Neural crest cell (in vitro differentiated cells): ENCODE measurements around the gene MAP3K2. TPM values are rescaled to one million over a fixed set of nuclear protein-coding genes. Genes with fewer than 3 reads are reported as not detected.
A peak's percentile ranks its signal among the peaks of the same experiment; 100 is the strongest.

Source experiments
- DNase-seq: peaks from one replicate; pipeline ENCODE4 v3.0.0; 2021; ENCODE audit warnings: low read depth, mixed read lengths, low spot score
- H3K27ac Mint-ChIP-seq: one replicate; pipeline ENCODE4 v1.8.0; 2021; ENCODE audit warnings: mild to moderate bottlenecking, mixed read lengths; ENCODE audit not compliant: unreplicated experiment
- H3K27me3 Mint-ChIP-seq: 2 replicates; pipeline ENCODE4 v1.8.0; 2021; ENCODE audit warnings: low read depth, mild to moderate bottlenecking, mixed read lengths
- H3K36me3 Mint-ChIP-seq: 2 replicates; pipeline ENCODE4 v1.8.0; 2021; ENCODE audit warnings: low read depth, mild to moderate bottlenecking, mixed read lengths
- H3K4me1 Mint-ChIP-seq: 2 replicates; pipeline ENCODE4 v1.8.0; 2021; ENCODE audit warnings: mixed read lengths
- H3K4me3 Mint-ChIP-seq: one replicate; pipeline ENCODE4 v1.8.0; 2021; ENCODE audit warnings: mild to moderate bottlenecking, mixed read lengths
- H3K9me3 Mint-ChIP-seq: 2 replicates; pipeline ENCODE4 v1.8.0; 2021; ENCODE audit warnings: mixed read lengths
- total RNA-seq: library from RNA; stranded (reverse); gene quantifications from 2 replicates; pipeline ENCODE4 v1.2.1, GENCODE V29; 2021
- TF ChIP-seq, protein P1 (sequence below): fragments of 200-600 bp; sonication (generic); conservative IDR thresholded peaks from 2 replicates; pipeline ENCODE4 v1.5.0; 2021; ENCODE audit warnings: antibody characterized with exemption, mild to moderate bottlenecking

The MAP3K2 gene
- total RNA-seq, 1 donor from 2014 or later: 35.1 TPM

DNA sequence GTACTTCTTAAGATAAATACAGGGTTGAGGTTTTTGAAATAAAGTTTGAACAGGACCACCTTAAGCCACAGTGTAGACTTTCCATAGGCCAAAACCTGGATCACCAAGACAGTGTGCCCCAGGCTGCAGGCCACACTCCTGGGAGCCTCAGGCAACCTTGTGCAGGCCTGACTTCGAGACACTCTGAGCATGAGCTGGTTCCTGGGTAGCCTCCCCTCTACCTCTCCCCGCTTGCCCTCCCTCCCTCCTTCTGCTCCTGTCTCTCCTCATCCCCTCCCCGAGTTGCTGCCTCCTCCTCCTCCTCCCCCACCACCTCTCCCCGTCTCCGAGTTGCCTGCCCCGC is 19.9 kb upstream of the MAP3K2 start:
- DNase-seq: no peak
- H3K36me3 Mint-ChIP-seq: no peaks in the 10 kb centered on the region
- no peak overlapping the region for H3K27ac Mint-ChIP-seq
- TF ChIP-seq, protein P1, sequence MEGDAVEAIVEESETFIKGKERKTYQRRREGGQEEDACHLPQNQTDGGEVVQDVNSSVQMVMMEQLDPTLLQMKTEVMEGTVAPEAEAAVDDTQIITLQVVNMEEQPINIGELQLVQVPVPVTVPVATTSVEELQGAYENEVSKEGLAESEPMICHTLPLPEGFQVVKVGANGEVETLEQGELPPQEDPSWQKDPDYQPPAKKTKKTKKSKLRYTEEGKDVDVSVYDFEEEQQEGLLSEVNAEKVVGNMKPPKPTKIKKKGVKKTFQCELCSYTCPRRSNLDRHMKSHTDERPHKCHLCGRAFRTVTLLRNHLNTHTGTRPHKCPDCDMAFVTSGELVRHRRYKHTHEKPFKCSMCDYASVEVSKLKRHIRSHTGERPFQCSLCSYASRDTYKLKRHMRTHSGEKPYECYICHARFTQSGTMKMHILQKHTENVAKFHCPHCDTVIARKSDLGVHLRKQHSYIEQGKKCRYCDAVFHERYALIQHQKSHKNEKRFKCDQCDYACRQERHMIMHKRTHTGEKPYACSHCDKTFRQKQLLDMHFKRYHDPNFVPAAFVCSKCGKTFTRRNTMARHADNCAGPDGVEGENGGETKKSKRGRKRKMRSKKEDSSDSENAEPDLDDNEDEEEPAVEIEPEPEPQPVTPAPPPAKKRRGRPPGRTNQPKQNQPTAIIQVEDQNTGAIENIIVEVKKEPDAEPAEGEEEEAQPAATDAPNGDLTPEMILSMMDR: no peak
- H3K9me3 Mint-ChIP-seq: no peaks in the 10 kb centered on the region
- peak overlapping the region; percentile 78 for H3K4me3 Mint-ChIP-seq
- peaks cover 3% of the 10 kb centered on the region for H3K4me1 Mint-ChIP-seq
- H3K27me3 Mint-ChIP-seq: no peaks in the 10 kb centered on the region

GRCh38 chr2:127407091-127407490 is 19.3 kb upstream of the MAP3K2 start:
- H3K27me3 Mint-ChIP-seq: no peaks in the 10 kb centered on the region
- H3K4me3 Mint-ChIP-seq: peak overlapping the region; percentile 78
- no peaks in the 10 kb centered on the region for H3K9me3 Mint-ChIP-seq
- H3K27ac Mint-ChIP-seq: no peak overlapping the region
- DNase-seq: no peak
- H3K4me1 Mint-ChIP-seq: peaks cover 3% of the 10 kb centered on the region
- TF ChIP-seq, protein P1: no peak
- no peaks in the 10 kb centered on the region for H3K36me3 Mint-ChIP-seq

DNA sequence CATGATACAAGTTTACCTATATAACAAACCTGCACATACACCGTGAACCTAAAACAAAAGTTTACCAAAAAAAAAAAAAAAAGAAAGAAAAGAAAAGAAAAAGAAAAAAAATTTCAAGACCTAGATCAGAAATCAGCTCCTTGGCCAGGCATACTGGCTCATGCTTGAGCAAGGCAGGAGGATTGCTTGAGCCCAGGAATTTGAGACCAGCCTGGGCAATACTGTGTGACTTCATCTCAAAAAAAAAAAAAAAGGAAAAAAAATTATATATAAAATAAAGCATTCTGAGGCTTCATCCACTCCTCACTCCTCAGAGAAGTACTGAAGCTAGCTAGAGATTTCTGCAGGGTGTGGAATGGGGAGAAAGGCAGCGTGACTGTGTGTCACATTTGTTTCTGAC is 18.7 kb upstream of the MAP3K2 start:
- Mint-ChIP-seq H3K4me3 (peak overlapping the region; percentile 70), H3K9me3 (no peaks in the 10 kb centered on the region), H3K27me3 (no peaks in the 10 kb centered on the region), H3K4me1 (peaks cover 3% of the 10 kb centered on the region), H3K36me3 (no peaks in the 10 kb centered on the region), H3K27ac (no peak overlapping the region)
- TF ChIP-seq, protein P1: no peak
- no peak for DNase-seq

DNA sequence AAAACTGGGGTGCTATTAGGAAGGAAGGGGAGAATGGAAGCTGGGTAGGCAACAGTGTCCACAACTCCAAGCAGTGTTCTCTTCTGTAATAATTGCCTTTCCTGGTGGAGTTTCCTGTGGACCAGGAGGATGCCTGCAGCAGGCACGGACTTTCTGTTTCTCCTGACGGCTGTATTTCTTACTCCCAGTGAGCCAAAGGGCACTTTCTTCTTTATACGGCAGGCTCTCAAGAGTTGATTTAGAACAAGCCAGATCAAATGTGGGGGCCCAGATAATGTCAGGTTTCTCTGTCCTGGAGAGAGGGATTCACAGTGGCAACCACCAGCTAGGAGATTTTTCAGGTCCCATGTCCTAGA is 17.5 kb upstream of the MAP3K2 start:
- no peak for DNase-seq
- Mint-ChIP-seq H3K27me3 (no peaks in the 10 kb centered on the region), H3K4me3 (no peak overlapping the region), H3K36me3 (no peaks in the 10 kb centered on the region), H3K9me3 (no peaks in the 10 kb centered on the region), H3K4me1 (peaks cover 3% of the 10 kb centered on the region), H3K27ac (no peak overlapping the region)
- TF ChIP-seq, protein P1: no peak

GRCh38 chr2:127404466-127405254 is 16.9 kb upstream of the MAP3K2 start:
- no peaks in the 10 kb centered on the region for H3K9me3 Mint-ChIP-seq
- H3K4me3 Mint-ChIP-seq: peak overlapping the region; percentile 3
- H3K27me3 Mint-ChIP-seq: no peaks in the 10 kb centered on the region
- TF ChIP-seq, protein P1: no peak
- peaks cover 3% of the 10 kb centered on the region for H3K4me1 Mint-ChIP-seq
- H3K27ac Mint-ChIP-seq: peak overlapping the region; percentile 85
- DNase-seq: no peak
- H3K36me3 Mint-ChIP-seq: no peaks in the 10 kb centered on the region
